KG1 (cell line): ENCODE data around the gene YPEL4.

ENCODE experiments used
- DNase-seq: peaks from one replicate; lab custom pipeline; 2025; lab: John Stamatoyannopoulos, UW

YPEL4 gene

GRCh38 chr11:57633394-57634070 is 16.2 kb downstream of the YPEL4 start:
- no peak for DNase-seq

GRCh38 chr11:57632116-57632515 is 17.6 kb downstream of the YPEL4 start:
- DNase-seq, result no peak

GRCh38 chr11:57630171-57630570 is 19.5 kb downstream of the YPEL4 start:
- DNase-seq, result no peak

- DNase-seq, result no peak
Measured at GRCh38 chr11:57626895-57627294, 22.8 kb downstream of the YPEL4 start.

GRCh38 chr11:57624864-57625263 is 24.8 kb downstream of the YPEL4 start:
- no peak for DNase-seq

GRCh38 chr11:57622263-57622662 is 27.4 kb downstream of the YPEL4 start:
- no peak for DNase-seq

- DNase-seq, result no peak
Measured at GRCh38 chr11:57620467-57620866, 29.2 kb downstream of the YPEL4 start.

GRCh38 chr11:57619331-57619730 is 30.4 kb downstream of the YPEL4 start:
- DNase-seq, result no peak

- DNase-seq, result no peak
Measured at GRCh38 chr11:57618438-57618837, 31.3 kb downstream of the YPEL4 start.

GRCh38 chr11:57616595-57616994 is 33.1 kb downstream of the YPEL4 start:
- DNase-seq, result no peak

GRCh38 chr11:57615308-57615707 is 34.4 kb downstream of the YPEL4 start:
- DNase-seq, result no peak

GRCh38 chr11:57614234-57614772 is 35.4 kb downstream of the YPEL4 start:
- no peak for DNase-seq

GRCh38 chr11:57610170-57610569 is 39.5 kb downstream of the YPEL4 start:
- DNase-seq, result no peak

GRCh38 chr11:57605028-57605420 is 44.7 kb downstream of the YPEL4 start:
- DNase-seq, result no peak

GRCh38 chr11:57604296-57605027 is 45.2 kb downstream of the YPEL4 start:
- peak; percentile 67 for DNase-seq

- no peak for DNase-seq
Measured at GRCh38 chr11:57601297-57601696, 48.4 kb downstream of the YPEL4 start.

- no peak for DNase-seq
Measured at GRCh38 chr11:57599381-57599780, 50.3 kb downstream of the YPEL4 start.

- DNase-seq, result no peak
Measured at GRCh38 chr11:57598831-57599155, 50.9 kb downstream of the YPEL4 start.

- DNase-seq, result no peak
Measured at GRCh38 chr11:57597916-57598830, 51.5 kb downstream of the YPEL4 start.

GRCh38 chr11:57597461-57597915 is 52.2 kb downstream of the YPEL4 start, which contains the start of gene SERPING1:
SERPING1 (plus strand) TSS chr11:57597685; CDS start chr11:57598271, 586 bp downstream.
- DNase-seq, result no peak

- no peak for DNase-seq
Measured at GRCh38 chr11:57596266-57596885, 53.3 kb downstream of the YPEL4 start.
